ENCODE data around the gene KHNYN. TPM values are rescaled to one million over a fixed set of nuclear protein-coding genes. Genes with fewer than 3 reads are reported as not detected.
A peak's percentile ranks its signal among the peaks of the same experiment; 100 is the strongest.

Gene KHNYN
- total and polyA plus RNA-seq, 2 of the 8 experiments (the other 6 are each of a cell fraction or from before 2014, with no cell fraction given) = 7.6 to 22.3 TPM

DNA sequence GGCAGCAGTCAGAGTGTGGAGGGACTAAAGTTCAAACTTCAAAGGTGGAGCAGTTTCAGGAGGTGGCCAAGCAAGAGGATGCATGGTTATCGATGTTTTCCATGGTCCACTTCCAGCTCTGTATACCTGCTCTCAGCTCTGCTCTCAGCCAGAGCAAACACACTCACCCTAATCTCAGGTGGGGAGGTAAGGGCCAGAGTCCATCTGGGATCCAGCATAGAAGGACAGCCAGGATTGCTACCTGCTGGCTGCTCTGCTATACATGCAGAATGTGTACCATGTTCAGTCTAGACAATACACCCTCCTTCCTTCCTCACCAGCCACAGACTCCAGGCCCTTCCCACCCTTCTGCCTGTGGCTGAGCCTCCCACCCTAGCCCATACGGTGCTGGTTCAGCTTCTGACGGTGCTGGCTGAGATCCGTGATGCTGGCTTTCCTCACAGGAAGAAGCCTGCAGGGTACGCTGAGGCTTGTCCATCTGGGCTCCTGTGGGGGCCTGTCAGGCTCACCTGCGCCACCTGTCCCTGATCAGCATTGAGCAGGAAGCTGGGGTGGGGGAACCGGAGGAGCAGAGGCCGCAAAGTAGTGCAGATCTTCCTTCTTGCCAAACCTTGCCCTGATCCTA lies 2.7 kb upstream of the KHNYN start:
- Histone ChIP-seq H3K56ac (replicated peaks; ENCODE audit: insufficient read length, low read depth, low read length) (no peak overlapping the region), H2BK20ac (ENCODE audit: low read length) (peak overlapping the region; percentile 83; the same call in 1 of the 2 replicates), H2BK120ac (replicated peaks; ENCODE audit: low read depth, low read length) (peak overlapping the region; percentile 59), H2BK15ac (ENCODE audit: low read length) (peak overlapping the region; percentile 98; the same call in 1 of the 2 replicates), H3K4me1 (replicated peaks in 1 of 4; ENCODE audit: control insufficient read depth in 3 of 4, insufficient read depth in 4 of 4, low read length in 3 of 4) (peaks cover 6 to 21% (median 15%) of the 10 kb centered on the region in 4 experiments), H3K27me3 (replicated peaks in 1 of 4; ENCODE audit: control insufficient read depth in 3 of 4, extremely low read depth in 1 of 4, insufficient read depth in 3 of 4, low read length in 3 of 4) (peaks cover 0 to 20% (median 1%) of the 10 kb centered on the region in 4 experiments; a peak in 3 of 7 replicates), H3K14ac (ENCODE audit: insufficient read length) (no peak overlapping the region), H2BK12ac (ENCODE audit: low read depth, low read length) (peak overlapping the region; percentile 90; the same call in 1 of the 2 replicates), H2AK5ac (ENCODE audit: low read depth, low read length) (peak overlapping the region; percentile 8; the same call in 1 of the 2 replicates), H3K23ac (ENCODE audit: insufficient read length) (no peak overlapping the region), H4K91ac (replicated peaks; ENCODE audit: insufficient read length, low read length) (peak overlapping the region; percentile 68), H3K4ac (replicated peaks; ENCODE audit: insufficient read length, low read depth, low read length) (peak overlapping the region; percentile 50), H3K79me1 (ENCODE audit: low read depth, low read length) (no peaks in the 10 kb centered on the region), H4K8ac (ENCODE audit: extremely low read depth, insufficient read depth, low read length) (no peak overlapping the region; the same call in 1 of the 2 replicates), H2AFZ (ENCODE audit: low read length) (peak overlapping the region; percentile 80), H4K5ac (ENCODE audit: insufficient read length, low read depth, low read length) (no peak overlapping the region), H3K79me2 (ENCODE audit: control insufficient read depth in 1 of 2, insufficient read depth in 2 of 2, low read length in 2 of 2) (no peaks in the 10 kb centered on the region), H3K4me2 (ENCODE audit: insufficient read depth in 1 of 2, low read depth in 2 of 2, low read length in 2 of 2) (no peak overlapping the region), H3K27ac (ENCODE audit: low read depth, low read length) (no peak overlapping the region), H3K23me2 (ENCODE audit: low read depth, low read length) (peaks cover 5% of the 10 kb centered on the region; the same call in 1 of the 2 replicates), H4K20me1 (replicated peaks in 1 of 2; ENCODE audit: control insufficient read depth in 1 of 2, insufficient read depth in 2 of 2, low read length in 2 of 2) (peaks cover 0 to 3% of the 10 kb centered on the region in 2 experiments), H3K4me3 (ENCODE audit: extremely low read depth in 1 of 4, insufficient read depth in 2 of 4, low read depth in 3 of 4, low read length in 4 of 4) (no peak overlapping the region), H3K9me3 (ENCODE audit: insufficient read depth in 2 of 2, low read depth in 1 of 2, low read length in 1 of 2) (no peaks in the 10 kb centered on the region), H2BK5ac (ENCODE audit: low read depth, low read length) (peak overlapping the region; percentile 12; the same call in 1 of the 2 replicates), H3K18ac (ENCODE audit: extremely low read depth, low read length) (peak overlapping the region; percentile 19; the same call in 1 of the 2 replicates), H3K9ac (replicated peaks in 1 of 4; ENCODE audit: extremely low read depth in 1 of 4, low read depth in 3 of 4, low read length in 3 of 4) (no peak overlapping the region), H3K36me3 (ENCODE audit: control insufficient read depth in 2 of 4, insufficient read depth in 4 of 4, low read length in 3 of 4) (no peaks in the 10 kb centered on the region)
- 46% methylated on average over 8 of the region's 8 CpGs; no CpG with 5 or more reads in 1 of the 2 experiments for WGBS, 2 experiments (ENCODE audit: extremely low coverage in 1 of 2, insufficient coverage in 1 of 2, insufficient read length in 1 of 2, insufficient replicate concordance in 2 of 2, low coverage in 1 of 2, low lambda C conversion rate in 2 of 2, missing lambda C conversion rate in 1 of 2)
- DNase-seq (ENCODE audit: low read depth in 1 of 2, low spot score in 2 of 2) (no peak), FAIRE-seq (no peak)
- ChIA-PET POLR2A (ENCODE audit: partially characterized antibody) (interaction anchor here (0.6 to 5.4 kb wide), 4 partner anchors 9 to 100 kb away, joined by 3 to 46 read pairs (median 16); partner anchors contain the start of gene ADCY4), CTCF (ENCODE audit: partially characterized antibody) (interaction anchor here (0.6 to 21.3 kb wide), 12 partner anchors 8 to 1481 kb away, joined by 3 to 664 read pairs (median 18); partner anchors contain the start of genes ADCY4, NFATC4 and RIPK3)
- TF ChIP-seq YY1 (IDR thresholded peaks at IDR 0.05; ENCODE audit: low read depth, low read length) (no peak), SIX5 (IDR thresholded peaks at IDR 0.05; ENCODE audit: low read depth, low read length) (no peak), EZH2 (IDR thresholded peaks at IDR 0.05; ENCODE audit: low read depth, low read length, severe bottlenecking) (no peak), RAD21 (IDR thresholded peaks at IDR 0.05 in 1 of 2, conservative IDR thresholded peaks at IDR 0.05 in 1 of 2; ENCODE audit: low read depth in 2 of 2, low read length in 2 of 2) (peak; percentile 23 to 36; a peak in 3 of 4 replicates), KDM4A (IDR thresholded peaks at IDR 0.05; ENCODE audit: low read depth, low read length, severe bottlenecking) (no peak), GABPA (IDR thresholded peaks at IDR 0.05; ENCODE audit: borderline replicate concordance, insufficient read depth, low read length) (no peak), ASH2L (IDR thresholded peaks at IDR 0.05; ENCODE audit: low read length) (no peak)
- TF ChIP-seq, protein P1, sequence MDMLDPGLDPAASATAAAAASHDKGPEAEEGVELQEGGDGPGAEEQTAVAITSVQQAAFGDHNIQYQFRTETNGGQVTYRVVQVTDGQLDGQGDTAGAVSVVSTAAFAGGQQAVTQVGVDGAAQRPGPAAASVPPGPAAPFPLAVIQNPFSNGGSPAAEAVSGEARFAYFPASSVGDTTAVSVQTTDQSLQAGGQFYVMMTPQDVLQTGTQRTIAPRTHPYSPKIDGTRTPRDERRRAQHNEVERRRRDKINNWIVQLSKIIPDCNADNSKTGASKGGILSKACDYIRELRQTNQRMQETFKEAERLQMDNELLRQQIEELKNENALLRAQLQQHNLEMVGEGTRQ (IDR thresholded peaks at IDR 0.05; ENCODE audit: low read length) = no peak
- TF ChIP-seq, protein P2, sequence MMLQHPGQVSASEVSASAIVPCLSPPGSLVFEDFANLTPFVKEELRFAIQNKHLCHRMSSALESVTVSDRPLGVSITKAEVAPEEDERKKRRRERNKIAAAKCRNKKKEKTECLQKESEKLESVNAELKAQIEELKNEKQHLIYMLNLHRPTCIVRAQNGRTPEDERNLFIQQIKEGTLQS (IDR thresholded peaks at IDR 0.05; ENCODE audit: insufficient read depth, low read depth, low read length) = no peak
